K562 (cell line): ENCODE measurements around the gene ZFAND2A. TPM values are rescaled to one million over a fixed set of nuclear protein-coding genes. Genes with fewer than 3 reads are reported as not detected.

Experiments used
- ERF ChIP-seq: fragments of 450-650 bp; formaldehyde crosslinking; IDR thresholded peaks from 2 replicates; pipeline ENCODE4 v1.4.0; 2020; ENCODE audit warnings: mild to moderate bottlenecking, mixed read lengths
- HDAC1 ChIP-seq, 2 experiments: fragments of 450-650 bp; IDR thresholded peaks; 2 replicates each; pipeline ENCODE4 v1.6.1; 2016 to 2017; ENCODE audit warnings: inconsistent platforms in 1 of 2, mild to moderate bottlenecking in 1 of 2, moderate library complexity in 1 of 2
- HMGN3 ChIP-seq: IDR thresholded peaks from 2 replicates; pipeline ENCODE4 v1.6.1; 2011; ENCODE audit warnings: borderline replicate concordance, low read depth, mild to moderate bottlenecking, mixed read lengths, low read length; ENCODE audit not compliant: insufficient read length; ENCODE audit errors: extremely low read depth
- JUNB ChIP-seq: fragments of 450-650 bp; formaldehyde crosslinking; conservative IDR thresholded peaks from 2 replicates; pipeline ENCODE4 v1.4.0; 2020; ENCODE audit warnings: mild to moderate bottlenecking
- MAFF ChIP-seq: IDR thresholded peaks from 2 replicates; pipeline ENCODE4 v1.6.1; 2012; ENCODE audit warnings: low read length, improper control_type of control experiment
- NR2C1 ChIP-seq, 2 experiments: fragments of 450-650 bp; IDR thresholded peaks; 2 replicates each; pipeline ENCODE4 v1.6.1; 2017; ENCODE audit warnings: mild to moderate bottlenecking in 2 of 2, antibody characterized with exemption in 1 of 2, inconsistent platforms in 1 of 2, missing compliant biosample characterization in 1 of 2, missing genetic modification characterization in 1 of 2
- PPARD ChIP-seq: fragments of 250-450 bp; sonication (Bioruptor Pico); IDR thresholded peaks from 2 replicates; pipeline ENCODE4 v1.8.0; 2022; ENCODE audit warnings: inconsistent platforms, mild to moderate bottlenecking, moderate library complexity
- SIX5 ChIP-seq, 2 experiments: IDR thresholded peaks; 2 replicates each; pipeline ENCODE4 v1.6.1; 2011; ENCODE audit warnings: low read length in 2 of 2, borderline replicate concordance in 1 of 2, low read depth in 1 of 2, mild to moderate bottlenecking in 1 of 2, moderate library complexity in 1 of 2; ENCODE audit not compliant: insufficient read depth in 1 of 2
- SREBF2 ChIP-seq: sonication (generic); formaldehyde crosslinking; IDR thresholded peaks from 2 replicates; pipeline ENCODE4 v1.4.0; 2020; ENCODE audit warnings: mild to moderate bottlenecking, missing genetic modification reagents
- STAG1 ChIP-seq: sonication (generic); formaldehyde crosslinking; IDR thresholded peaks from 2 replicates; pipeline ENCODE4 v1.5.0; 2020; ENCODE audit warnings: missing genetic modification reagents, borderline replicate concordance
- XRCC5 ChIP-seq: fragments of 200-400 bp; formaldehyde crosslinking; IDR thresholded peaks from 2 replicates; pipeline ENCODE4 v1.6.1; 2017; ENCODE audit warnings: low read depth, mild to moderate bottlenecking, low read length
- ZNF449 ChIP-seq: fragments of 250-450 bp; sonication (Bioruptor Pico); IDR thresholded peaks from 2 replicates; pipeline ENCODE4 v1.8.0; 2022; ENCODE audit warnings: moderate library complexity, mild to moderate bottlenecking, inconsistent platforms
- polyA plus RNA-seq, 8 experiments: library from polyadenylated mRNA; depleted of rRNA in 4 of 8; stranded (reverse) in 5 of 8; unstranded in 3 of 8; fragments of >200 nt; fragmentation: Nextera tagmentation in 2 of 8; fragmentation: Illumina TruSeq in 1 of 8; extraction: Ambion mirVana in 2 of 8; extraction: Trizol in 1 of 8; gene quantifications; 2 replicates each; pipeline versions ENCODE4 v1.2.1 to v1.2.3, GENCODE V29; 2011 to 2014; ENCODE audit warnings: inconsistent platforms in 1 of 8, missing spikeins in 1 of 8
- total RNA-seq, 7 experiments: library from RNA; depleted of rRNA in 6 of 7; stranded (reverse); fragments of >200 nt in 6 of 7; fragmentation: Illumina TruSeq in 2 of 7; extraction: Trizol in 2 of 7; gene quantifications; 2 replicates each; pipeline versions ENCODE4 v1.2.1 to v1.2.3, GENCODE V29; 2011 to 2021; ENCODE audit warnings: low replicate concordance in 1 of 7
- TF ChIP-seq, protein P1 (sequence below), 2 experiments: fragments of 450-650 bp; IDR thresholded peaks; 2 replicates each; pipeline ENCODE4 v1.6.1; 2016; ENCODE audit warnings: mild to moderate bottlenecking in 2 of 2, borderline replicate concordance in 1 of 2, low read depth in 1 of 2, moderate library complexity in 1 of 2

Gene ZFAND2A
- total and polyA plus RNA-seq, 9 of the 15 experiments (the other 6 are each of a cell fraction or from before 2014, with no cell fraction given): 16.8 to 56.8 (median 26.1) TPM

GRCh38 chr7:1175967-1176851, 16.2 kb upstream of the ZFAND2A start (continued):
- TF ChIP-seq, protein P1, sequence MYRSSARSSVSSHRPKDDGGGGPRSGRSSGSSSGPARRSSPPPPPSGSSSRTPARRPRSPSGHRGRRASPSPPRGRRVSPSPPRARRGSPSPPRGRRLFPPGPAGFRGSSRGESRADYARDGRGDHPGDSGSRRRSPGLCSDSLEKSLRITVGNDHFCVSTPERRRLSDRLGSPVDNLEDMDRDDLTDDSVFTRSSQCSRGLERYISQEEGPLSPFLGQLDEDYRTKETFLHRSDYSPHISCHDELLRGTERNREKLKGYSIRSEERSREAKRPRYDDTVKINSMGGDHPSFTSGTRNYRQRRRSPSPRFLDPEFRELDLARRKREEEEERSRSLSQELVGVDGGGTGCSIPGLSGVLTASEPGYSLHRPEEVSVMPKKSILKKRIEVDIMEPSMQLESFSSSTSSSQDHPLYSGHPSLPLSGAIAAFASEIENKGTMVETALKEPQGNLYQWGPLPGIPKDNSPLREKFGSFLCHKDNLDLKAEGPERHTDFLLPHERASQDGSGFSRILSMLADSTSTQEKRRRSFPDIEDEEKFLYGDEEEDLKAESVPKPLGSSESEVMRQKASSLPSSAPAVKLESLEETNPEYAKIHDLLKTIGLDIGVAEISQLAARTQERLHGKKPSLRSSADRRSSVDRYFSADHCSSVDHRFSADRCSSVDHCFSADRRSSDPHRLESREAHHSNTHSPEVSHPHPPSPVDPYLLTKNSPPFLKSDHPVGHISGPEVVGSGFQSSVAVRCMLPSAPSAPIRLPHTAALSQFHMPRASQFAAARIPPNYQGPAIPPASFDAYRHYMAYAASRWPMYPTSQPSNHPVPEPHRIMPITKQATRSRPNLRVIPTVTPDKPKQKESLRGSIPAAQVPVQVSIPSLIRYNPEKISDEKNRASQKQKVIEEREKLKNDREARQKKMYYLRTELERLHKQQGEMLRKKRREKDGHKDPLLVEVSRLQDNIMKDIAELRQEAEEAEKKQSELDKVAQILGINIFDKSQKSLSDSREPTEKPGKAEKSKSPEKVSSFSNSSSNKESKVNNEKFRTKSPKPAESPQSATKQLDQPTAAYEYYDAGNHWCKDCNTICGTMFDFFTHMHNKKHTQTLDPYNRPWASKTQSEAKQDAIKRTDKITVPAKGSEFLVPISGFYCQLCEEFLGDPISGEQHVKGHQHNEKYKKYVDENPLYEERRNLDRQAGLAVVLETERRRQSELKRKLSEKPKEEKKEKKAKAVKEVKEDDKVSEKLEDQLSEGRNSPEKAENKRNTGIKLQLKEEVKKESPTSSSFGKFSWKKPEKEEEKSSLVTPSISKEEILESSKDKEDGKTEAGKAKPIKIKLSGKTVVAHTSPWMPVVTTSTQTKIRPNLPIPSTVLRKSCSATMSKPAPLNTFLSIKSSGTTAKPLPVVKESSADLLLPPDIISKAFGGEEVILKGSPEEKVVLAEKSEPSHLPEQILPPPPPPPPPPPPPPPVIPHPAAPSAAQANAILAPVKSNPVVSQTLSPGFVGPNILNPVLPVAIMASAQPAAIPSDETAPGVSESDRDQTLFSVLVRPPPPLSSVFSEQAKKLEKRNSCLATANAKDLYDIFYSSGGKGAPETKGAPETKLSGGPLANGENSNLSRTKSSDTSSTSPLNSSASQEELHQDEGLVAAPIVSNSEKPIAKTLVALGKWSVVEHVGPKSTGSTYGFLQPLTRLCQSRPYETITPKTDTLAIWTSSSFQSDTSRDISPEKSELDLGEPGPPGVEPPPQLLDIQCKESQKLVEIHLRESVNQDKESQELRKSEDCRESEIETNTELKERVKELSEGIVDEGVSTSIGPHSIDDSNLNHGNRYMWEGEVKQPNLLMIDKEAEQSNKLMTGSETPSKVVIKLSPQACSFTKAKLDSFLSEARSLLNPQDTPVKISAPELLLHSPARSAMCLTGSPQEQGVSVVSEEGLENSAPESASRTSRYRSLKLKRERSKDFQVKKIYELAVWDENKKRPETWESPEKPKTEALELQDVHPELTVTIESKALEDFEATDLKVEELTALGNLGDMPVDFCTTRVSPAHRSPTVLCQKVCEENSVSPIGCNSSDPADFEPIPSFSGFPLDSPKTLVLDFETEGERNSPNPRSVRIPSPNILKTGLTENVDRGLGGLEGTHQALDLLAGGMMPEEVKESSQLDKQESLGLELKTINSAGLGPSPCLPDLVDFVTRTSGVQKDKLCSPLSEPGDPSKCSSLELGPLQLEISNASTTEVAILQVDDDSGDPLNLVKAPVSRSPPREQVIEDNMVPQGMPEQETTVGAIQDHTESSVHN (IDR thresholded peaks at IDR 0.05; ENCODE audit: borderline replicate concordance in 1 of 2, low read depth in 1 of 2): no peak
- TF ChIP-seq XRCC5 (0 out of 2 replicates have a peak, but pooled peaks have one; percentile 47), SIX5 (IDR thresholded peaks at IDR 0.05; ENCODE audit: borderline replicate concordance in 1 of 2, insufficient read depth in 1 of 2, low read depth in 1 of 2, low read length in 2 of 2) (no peak), HDAC1 (IDR thresholded peaks at IDR 0.05) (peak in 1 of 2 experiments; percentile 70; a peak in 2 of 4 replicates), ZNF449 (no peak), MAFF (peak; percentile 39; the same call in 1 of the 2 replicates), HMGN3 (peak; percentile 42), SREBF2 (CRISPR knock-in tag) (no peak), NR2C1 (IDR thresholded peaks at IDR 0.05) (peak; percentile 90), NR2C1 (tag; IDR thresholded peaks at IDR 0.05) (peak; percentile 89), STAG1 (CRISPR knock-in tag) (peak; percentile 71), PPARD (CRISPR knock-in tag) (no peak), JUNB (0 out of 2 replicates have a peak, but pooled peaks have one; percentile 11), ERF (CRISPR knock-in tag) (no peak)
